Coronary artery (tissue), 2 donors: ENCODE results near the gene METTL9.

Experiments used
- DNase-seq: peaks from one replicate; pipeline ENCODE4 v3.0.0-alpha.2; 2017; ENCODE audit warnings: low spot score
- H3K27ac ChIP-seq, 2 donors: fragments of 200-600 bp; sonication (generic); one replicate each; pipeline ENCODE4 v1.5.1; 2016 to 2019
- H3K4me3 ChIP-seq: fragments of 200-600 bp; sonication (generic); 2 replicates; pipeline ENCODE4 v1.5.1; 2016; ENCODE audit warnings: mild to moderate bottlenecking, moderate library complexity
- TF ChIP-seq, protein P1 (sequence below): fragments of 200-600 bp; sonication (generic); IDR thresholded peaks from one replicate; pipeline ENCODE4 v1.5.1; 2019; ENCODE audit warnings: antibody characterized with exemption

The METTL9 gene

DNA sequence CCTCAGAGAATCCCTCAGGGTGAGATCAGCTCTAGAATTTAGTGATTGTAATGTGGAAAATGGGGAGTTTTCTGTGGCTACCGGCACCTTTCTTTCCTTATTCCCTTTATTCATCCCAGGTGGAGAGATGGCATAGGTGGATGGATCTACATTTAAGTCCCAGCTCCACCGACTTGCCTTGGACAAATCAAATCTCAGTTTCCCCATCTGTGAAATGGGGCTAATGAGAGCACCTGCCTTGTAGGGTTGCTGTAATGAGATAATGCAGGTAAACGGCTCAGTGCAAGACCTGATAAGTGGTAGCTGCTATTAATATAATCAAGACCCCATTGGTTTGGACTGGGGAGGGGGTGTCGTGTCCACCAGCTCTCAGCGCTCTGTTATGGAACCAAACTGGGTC, 104.9 kb downstream of the METTL9 start:
- no peak overlapping the region for H3K4me3 ChIP-seq
- DNase-seq, result no peak
- TF ChIP-seq, protein P1, sequence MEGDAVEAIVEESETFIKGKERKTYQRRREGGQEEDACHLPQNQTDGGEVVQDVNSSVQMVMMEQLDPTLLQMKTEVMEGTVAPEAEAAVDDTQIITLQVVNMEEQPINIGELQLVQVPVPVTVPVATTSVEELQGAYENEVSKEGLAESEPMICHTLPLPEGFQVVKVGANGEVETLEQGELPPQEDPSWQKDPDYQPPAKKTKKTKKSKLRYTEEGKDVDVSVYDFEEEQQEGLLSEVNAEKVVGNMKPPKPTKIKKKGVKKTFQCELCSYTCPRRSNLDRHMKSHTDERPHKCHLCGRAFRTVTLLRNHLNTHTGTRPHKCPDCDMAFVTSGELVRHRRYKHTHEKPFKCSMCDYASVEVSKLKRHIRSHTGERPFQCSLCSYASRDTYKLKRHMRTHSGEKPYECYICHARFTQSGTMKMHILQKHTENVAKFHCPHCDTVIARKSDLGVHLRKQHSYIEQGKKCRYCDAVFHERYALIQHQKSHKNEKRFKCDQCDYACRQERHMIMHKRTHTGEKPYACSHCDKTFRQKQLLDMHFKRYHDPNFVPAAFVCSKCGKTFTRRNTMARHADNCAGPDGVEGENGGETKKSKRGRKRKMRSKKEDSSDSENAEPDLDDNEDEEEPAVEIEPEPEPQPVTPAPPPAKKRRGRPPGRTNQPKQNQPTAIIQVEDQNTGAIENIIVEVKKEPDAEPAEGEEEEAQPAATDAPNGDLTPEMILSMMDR, result no peak
- H3K27ac ChIP-seq, result no peak overlapping the region

DNA sequence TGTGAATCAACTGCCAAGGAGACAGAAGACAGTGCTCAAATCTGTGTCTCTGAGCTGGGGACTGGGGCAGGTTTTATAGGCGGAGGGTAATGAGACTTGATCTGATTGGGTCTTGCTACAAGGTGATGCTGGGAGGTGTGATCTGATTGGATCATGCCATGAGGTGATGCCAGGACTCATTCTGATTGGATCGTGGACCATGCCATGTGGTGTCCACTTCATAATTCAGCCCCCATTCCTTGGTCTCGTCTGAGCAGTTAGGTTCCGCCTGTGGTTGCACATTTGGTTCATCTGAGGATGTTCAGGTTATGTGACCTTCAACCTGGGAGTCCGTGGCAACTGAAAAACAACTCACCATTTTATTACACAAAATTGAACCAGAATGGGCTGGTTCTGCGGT, 105.4 kb downstream of the METTL9 start:
- H3K27ac ChIP-seq, result no peak overlapping the region
- H3K4me3 ChIP-seq, result no peak overlapping the region
- no peak for DNase-seq
- TF ChIP-seq, protein P1, result no peak
